ENCODE results near the gene TPCN1.

TPCN1 gene

GRCh38 chr12:113262710-113263109, 41.4 kb downstream of the TPCN1 start:
- DNase-seq (ENCODE audit: low read depth in 2 of 2) = no peak

GRCh38 chr12:113263431-113263963, 42.2 kb downstream of the TPCN1 start:
- no peak for DNase-seq (ENCODE audit: low read depth in 2 of 2)

- no peak for DNase-seq (ENCODE audit: low read depth in 2 of 2)
These were observed 45.0 kb downstream of the TPCN1 start for GRCh38 chr12:113266106-113266895.

- DNase-seq (ENCODE audit: low read depth in 2 of 2) = no peak
These were observed 46.4 kb downstream of the TPCN1 start for GRCh38 chr12:113267621-113268020.

- no peak for DNase-seq (ENCODE audit: low read depth in 2 of 2)
These were observed 46.9 kb downstream of the TPCN1 start for GRCh38 chr12:113268136-113268535.

- DNase-seq (ENCODE audit: low read depth in 2 of 2) = no peak
These were observed 47.4 kb downstream of the TPCN1 start for GRCh38 chr12:113268621-113269020.

GRCh38 chr12:113269257-113269943, 48.1 kb downstream of the TPCN1 start:
- no peak for DNase-seq (ENCODE audit: low read depth in 2 of 2)

GRCh38 chr12:113270709-113271009, 49.4 kb downstream of the TPCN1 start:
- DNase-seq (ENCODE audit: low read depth in 2 of 2) = no peak

GRCh38 chr12:113271466-113271852, 50.2 kb downstream of the TPCN1 start:
- no peak for DNase-seq (ENCODE audit: low read depth in 2 of 2)

GRCh38 chr12:113271853-113272561, 50.7 kb downstream of the TPCN1 start:
- DNase-seq (ENCODE audit: low read depth in 2 of 2) = peak in 1 of 2 experiments; percentile 29

- DNase-seq (ENCODE audit: low read depth in 2 of 2) = no peak
These were observed 51.9 kb downstream of the TPCN1 start for GRCh38 chr12:113273053-113273725.

- DNase-seq (ENCODE audit: low read depth in 2 of 2) = no peak
These were observed 53.6 kb downstream of the TPCN1 start for GRCh38 chr12:113274848-113275247.

GRCh38 chr12:113276306-113276705, 55.0 kb downstream of the TPCN1 start:
- no peak for DNase-seq (ENCODE audit: low read depth in 2 of 2)

GRCh38 chr12:113276946-113277500, 55.8 kb downstream of the TPCN1 start:
- no peak for DNase-seq (ENCODE audit: low read depth in 2 of 2)

- DNase-seq (ENCODE audit: low read depth in 2 of 2) = no peak
These were observed 56.2 kb downstream of the TPCN1 start for GRCh38 chr12:113277511-113277910.

- no peak for DNase-seq (ENCODE audit: low read depth in 2 of 2)
These were observed 56.9 kb downstream of the TPCN1 start for GRCh38 chr12:113278141-113278540.

- no peak for DNase-seq (ENCODE audit: low read depth in 2 of 2)
These were observed 57.4 kb downstream of the TPCN1 start for GRCh38 chr12:113278633-113279032.

- no peak for DNase-seq (ENCODE audit: low read depth in 2 of 2)
These were observed 63.5 kb downstream of the TPCN1 start for GRCh38 chr12:113284751-113285150.

- DNase-seq (ENCODE audit: low read depth in 2 of 2) = no peak
These were observed 64.7 kb downstream of the TPCN1 start for GRCh38 chr12:113285679-113286610.

GRCh38 chr12:113286712-113287111, 65.4 kb downstream of the TPCN1 start:
- no peak for DNase-seq (ENCODE audit: low read depth in 2 of 2)

All from stimulated activated CD4-positive, alpha-beta T cell treated with anti-CD3 and anti-CD28 coated beads, Interleukin-12 subunit alpha, Interleukin-12 subunit beta, amount 100 ng/mL, for 24 hours (primary cell).